G401 (cell line): ENCODE data around the gene OSTF1. TPM values are rescaled to one million over a fixed set of nuclear protein-coding genes. Genes with fewer than 3 reads are reported as not detected.

Experiments
- DNase-seq: peaks from one replicate; pipeline ENCODE4 v3.0.0-alpha.2; 2015; ENCODE audit warnings: low spot score
- in situ Hi-C: cut with HindIII; loops from 2 replicates; pipeline ENCODE4 v1.10.0; 2016; ENCODE audit warnings: low sequenced_read_pairs, mixed read lengths
- total RNA-seq: library from RNA; depleted of rRNA; stranded (reverse); fragments of >200 nt; shearing (Covaris generic); gene quantifications from 2 replicates; pipeline ENCODE4 v1.2.3, GENCODE V29; 2014

The OSTF1 gene
- total RNA-seq, 1 experiment from 2014 or later = 14.0 TPM

DNA sequence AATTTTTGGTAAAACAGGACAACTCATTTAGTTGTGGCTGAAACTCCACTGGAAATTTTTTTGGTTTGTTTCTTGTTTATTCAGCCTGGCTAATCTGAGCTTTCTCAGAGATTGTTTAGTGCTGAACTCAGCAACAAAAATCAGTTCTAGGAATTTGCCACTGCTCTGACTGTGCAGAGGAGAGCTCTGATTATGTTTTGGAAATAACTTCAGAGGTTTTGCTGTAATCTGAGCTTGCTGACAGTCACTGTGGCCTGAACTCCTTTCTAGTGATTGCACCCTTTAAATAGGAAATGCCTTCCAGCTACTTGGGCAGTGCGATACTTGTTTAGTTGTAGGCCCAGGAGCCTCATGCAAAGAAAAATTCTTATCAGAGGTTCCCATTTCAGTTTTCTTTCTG, 60.2 kb downstream of the OSTF1 start:
- in situ Hi-C loops = no loop called here

DNA sequence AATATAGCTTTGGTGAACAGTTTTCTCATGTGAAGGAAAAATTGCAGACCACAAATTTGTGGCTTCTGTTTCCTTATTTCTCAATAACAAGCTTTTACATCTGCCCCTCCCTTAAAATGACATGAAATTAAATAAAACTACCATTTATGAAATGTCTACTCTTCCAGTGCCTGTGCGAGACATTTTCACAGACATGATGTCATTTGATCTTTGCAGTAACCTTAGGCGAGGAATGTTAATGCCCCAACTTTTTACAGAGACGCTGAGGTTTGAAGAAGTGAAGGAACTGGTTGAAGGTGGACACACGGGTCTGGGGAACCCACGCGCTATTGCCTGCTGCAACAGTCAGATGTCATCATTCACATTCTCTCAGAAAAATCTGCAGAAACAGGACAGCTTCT, 61.5 kb downstream of the OSTF1 start:
- in situ Hi-C loops = no loop called here

More for the DNA sequence above, 60.2 kb downstream of the OSTF1 start:
- no peak for DNase-seq

GRCh38 chr9:75150512-75150911, 62.2 kb downstream of the OSTF1 start:
- in situ Hi-C loops = no loop called here
- DNase-seq = no peak

More for the DNA sequence above, 61.5 kb downstream of the OSTF1 start:
- DNase-seq = no peak

DNA sequence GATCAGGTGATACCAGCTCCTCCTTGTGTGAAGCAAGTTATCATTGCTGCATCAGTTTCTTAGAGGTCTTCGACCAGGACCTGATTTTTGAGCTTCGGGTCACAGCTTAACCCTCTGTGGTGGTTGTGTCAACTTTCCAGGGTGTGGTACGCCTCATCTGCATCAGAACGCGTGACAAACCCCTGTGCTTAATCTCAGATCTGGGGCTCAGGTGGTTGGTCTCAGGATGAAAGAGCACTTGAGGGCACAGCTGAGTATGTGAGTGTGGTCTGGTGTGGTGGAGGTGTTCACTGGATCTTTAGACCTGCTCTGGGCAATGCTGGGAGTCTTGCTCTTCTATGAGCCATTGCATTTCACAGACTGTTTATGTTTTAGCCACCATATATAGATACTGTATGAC, 64.1 kb downstream of the OSTF1 start:
- in situ Hi-C loops = no loop called here
- no peak for DNase-seq

DNA sequence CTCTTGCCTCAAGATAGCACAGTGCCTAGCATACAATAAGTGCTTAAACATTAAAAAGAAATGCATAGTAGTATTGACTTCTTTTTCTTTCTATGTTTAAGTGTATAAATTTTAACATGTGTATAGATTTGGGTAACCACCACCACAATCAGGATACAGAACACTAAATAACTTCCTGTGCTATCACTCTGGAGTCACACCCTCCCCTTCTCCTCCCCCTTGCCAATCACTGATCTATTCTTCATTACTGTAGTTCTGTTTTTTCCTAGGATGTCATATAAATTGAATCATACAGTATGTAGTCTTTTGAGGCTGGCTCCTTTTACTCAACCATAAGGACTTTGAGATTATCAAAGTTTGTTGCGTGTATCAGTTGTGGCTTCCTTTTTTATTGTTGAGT, 68.5 kb downstream of the OSTF1 start:
- in situ Hi-C loops = no loop called here
- no peak for DNase-seq

- in situ Hi-C loops = no loop called here
These were observed 73.0 kb downstream of the OSTF1 start for GRCh38 chr9:75161116-75161857.

DNA sequence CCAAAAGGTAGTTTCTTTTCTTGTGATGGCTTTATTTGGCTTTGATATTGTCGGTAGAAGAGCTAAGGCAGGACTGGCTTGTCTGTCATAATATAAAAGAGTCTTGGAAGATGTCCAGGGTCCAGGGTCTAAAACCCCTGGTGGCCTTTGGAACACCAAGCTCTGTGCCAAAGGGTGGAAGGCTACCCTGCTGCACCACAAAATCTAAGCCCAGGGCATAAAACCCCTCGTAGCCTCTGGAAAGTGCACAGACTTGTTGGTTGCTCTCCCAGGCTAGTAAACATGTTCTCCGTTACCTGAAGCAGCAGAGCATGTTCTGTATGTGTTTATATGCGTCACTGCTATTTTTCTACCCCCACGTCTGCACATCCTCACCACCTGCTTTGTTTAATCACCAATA, 75.5 kb downstream of the OSTF1 start:
- DNase-seq = no peak
- in situ Hi-C loops = no loop called here

More at GRCh38 chr9:75161116-75161857, 73.0 kb downstream of the OSTF1 start:
- DNase-seq = no peak

DNA sequence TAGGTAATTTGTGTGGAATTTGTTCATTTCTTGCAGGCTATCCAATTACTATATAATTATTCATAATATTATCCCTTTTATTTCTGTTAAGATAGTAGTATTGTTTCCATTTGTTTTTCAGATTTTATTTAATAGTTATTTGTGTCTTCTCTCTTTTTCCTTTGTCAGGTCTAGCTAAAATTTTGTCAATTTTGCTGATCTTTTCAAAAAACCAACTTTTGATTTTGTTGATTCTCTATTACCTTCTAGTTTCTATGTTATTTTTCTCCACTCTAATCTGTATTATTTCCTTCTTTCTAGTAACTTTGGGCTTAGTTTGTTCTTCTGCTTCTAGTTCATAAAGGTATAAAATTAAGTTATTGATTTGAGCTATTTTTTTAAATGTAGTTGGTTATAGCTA, 76.3 kb downstream of the OSTF1 start:
- in situ Hi-C loops = no loop called here
- no peak for DNase-seq

DNA sequence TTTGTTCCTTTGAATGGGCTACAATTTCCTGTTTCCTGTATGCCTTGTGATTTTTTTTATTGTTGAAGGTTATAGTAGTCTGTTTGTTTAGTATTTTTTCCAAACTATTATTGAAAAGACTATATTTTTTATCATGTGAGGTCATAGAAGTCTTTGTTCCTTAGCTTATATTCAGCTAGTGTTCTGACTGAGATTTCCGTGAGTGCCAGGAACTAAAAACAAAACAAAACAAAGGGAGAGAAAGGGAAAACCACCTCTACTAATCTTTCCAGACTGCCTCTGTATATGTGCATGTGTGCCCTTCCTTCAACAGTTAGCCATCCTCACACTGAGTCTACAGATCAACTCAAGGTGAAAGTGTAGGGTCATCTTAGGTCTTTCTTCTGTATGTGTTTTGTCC, 79.0 kb downstream of the OSTF1 start:
- in situ Hi-C loops = no loop called here
- DNase-seq = no peak

DNA sequence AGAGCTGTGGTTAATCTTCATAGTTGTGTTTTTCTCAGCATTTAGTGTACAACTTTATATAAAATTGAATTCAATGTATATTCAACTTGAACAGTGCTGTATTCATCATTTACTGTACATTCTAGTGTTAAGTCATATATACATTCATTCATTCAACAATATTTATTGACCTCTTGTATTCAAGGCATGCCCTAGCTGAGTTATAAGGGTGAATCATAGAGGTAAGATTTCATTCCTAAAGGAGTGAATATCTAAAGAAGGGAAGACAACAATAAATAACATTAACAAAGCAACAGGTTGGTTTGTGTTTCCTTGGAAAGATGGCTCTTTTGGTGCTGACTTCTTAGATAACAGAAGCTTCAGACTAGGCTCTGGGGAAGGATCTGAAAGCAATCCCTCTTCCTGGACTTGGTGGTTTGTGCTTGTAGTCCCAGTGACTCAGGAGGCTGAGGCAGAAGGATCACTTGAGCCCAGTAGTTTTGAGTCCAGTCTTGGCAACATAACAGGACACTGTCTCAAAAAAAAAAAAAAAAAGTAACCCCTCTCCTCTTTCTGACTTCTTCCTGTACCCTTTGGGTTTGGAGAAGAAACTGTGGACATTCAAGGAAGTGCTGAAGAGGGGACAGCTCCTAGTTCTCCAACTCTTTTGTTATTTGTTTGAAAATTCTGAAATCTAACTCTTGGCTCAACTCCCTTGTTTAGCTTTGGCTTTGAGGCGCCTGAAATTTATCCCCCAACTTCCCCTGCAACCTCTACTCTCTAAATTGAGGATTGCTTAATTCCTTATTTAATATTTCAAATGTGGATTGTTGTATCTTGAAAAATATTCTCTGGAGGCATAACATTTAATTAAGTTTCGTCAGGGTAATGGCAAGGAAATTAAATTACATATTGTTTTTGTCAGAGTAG, 80.2 kb downstream of the OSTF1 start:
- in situ Hi-C loops = no loop called here
- no peak for DNase-seq

DNA sequence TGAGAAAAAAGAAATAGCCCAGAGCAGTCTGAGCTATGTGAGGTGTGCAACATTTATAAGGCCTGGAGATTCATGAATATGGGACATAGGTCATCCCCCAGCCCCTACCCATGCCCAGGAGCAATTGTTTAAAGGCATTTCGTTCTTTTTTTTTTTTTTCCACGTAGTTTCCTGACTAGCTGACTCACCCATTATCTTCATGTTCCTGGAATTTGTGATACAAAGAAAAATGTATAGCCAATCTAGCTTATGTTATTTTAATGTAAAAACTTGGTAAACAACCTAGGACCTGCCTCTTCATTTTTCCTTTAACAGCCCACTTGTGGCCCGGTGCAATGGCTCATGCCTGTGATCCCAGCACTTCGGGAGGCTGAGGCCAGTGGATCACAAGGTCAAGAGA, 81.3 kb downstream of the OSTF1 start:
- in situ Hi-C loops = no loop called here
- no peak for DNase-seq

DNA sequence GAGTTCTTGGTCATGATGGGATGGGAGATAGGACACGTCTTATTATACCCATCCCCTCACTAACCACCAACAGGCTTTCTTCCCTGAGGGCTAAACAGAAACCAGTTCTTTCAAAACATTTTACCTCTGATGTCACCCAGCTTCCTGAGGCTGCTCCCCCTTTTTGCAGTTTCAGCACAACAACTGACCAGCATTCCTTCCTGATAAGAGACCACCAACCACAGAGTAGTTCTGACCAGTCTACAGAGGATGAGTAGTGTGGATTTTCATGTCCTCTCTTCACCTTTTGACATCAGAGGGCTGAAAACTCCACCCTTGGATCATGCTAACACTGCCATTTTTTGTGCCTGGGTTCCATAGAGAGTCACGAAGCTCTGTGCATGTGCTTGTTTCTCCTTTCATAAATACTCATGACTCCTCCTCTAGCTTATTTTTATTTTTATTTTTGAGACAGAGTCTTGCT, 82.6 kb downstream of the OSTF1 start:
- DNase-seq = no peak
- in situ Hi-C loops = no loop called here

DNA sequence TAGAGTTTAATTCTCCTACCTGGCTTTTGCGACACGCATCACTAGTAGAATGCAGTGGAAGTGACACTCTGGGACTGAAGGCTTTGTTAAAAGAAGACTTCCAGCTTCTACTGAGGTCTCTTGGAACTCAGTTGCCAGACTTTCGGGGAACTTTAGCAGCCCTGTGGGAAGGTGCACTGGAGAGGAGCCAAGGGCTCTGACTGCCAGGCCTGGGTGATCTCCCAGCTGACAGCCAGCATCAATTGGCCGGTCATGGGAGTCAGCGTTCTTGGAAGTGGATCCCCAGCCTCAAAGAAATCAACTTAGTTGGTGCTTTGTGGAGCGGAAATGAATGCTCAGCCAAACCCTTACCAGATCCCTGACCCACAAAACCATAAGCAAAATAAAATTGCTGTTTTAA, 87.1 kb downstream of the OSTF1 start:
- in situ Hi-C loops = no loop called here
- DNase-seq = no peak

GRCh38 chr9:75176037-75176436, 87.7 kb downstream of the OSTF1 start:
- in situ Hi-C loops = no loop called here

DNA sequence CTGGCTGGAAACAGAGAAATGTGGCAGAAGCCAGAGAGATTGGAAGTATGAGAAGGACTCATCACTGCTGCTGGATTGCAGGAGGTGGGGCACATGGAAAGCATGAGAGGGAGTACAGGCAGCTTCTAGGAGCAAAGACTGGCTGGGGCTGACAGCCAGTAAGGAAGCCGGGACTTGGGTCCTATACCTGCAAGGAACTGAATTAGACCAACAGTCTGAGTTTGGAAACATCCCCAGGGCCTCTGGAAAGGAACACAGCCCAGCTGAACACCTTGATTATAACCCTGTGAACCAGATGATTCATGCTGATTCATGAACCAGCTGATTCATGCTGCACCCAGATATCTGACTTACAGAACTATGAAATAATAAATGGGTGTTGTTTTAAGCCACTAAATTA, 93.4 kb downstream of the OSTF1 start:
- in situ Hi-C loops = no loop called here
- DNase-seq = no peak

More at GRCh38 chr9:75176037-75176436, 87.7 kb downstream of the OSTF1 start:
- no peak for DNase-seq

GRCh38 chr9:75183306-75183705, 95.0 kb downstream of the OSTF1 start:
- in situ Hi-C loops = no loop called here
- DNase-seq = no peak

GRCh38 chr9:75184471-75184870, 96.2 kb downstream of the OSTF1 start:
- in situ Hi-C loops = no loop called here
- no peak for DNase-seq

GRCh38 chr9:75185585-75186170, 97.4 kb downstream of the OSTF1 start:
- in situ Hi-C loops = no loop called here
- peak; percentile 27 for DNase-seq

GRCh38 chr9:75186767-75187380, 98.6 kb downstream of the OSTF1 start:
- peak; percentile 35 for DNase-seq
- in situ Hi-C loops = no loop called here
